HG02610 (cell line): ENCODE measurements around the gene DCT.
"Not testable (repeated sequence)": the region's sequence is repeated elsewhere in the genome, so short reads cannot be mapped to it uniquely, and the experiment has no call there.

Experiments used
- ATAC-seq: cut with Tn5 transposase; IDR thresholded peaks from one replicate; pipeline ENCODE4 v1.9.1; 2021; ENCODE audit warnings: mild to moderate bottlenecking, moderate library complexity; ENCODE audit not compliant: unreplicated experiment

The DCT gene

GRCh38 chr13:94479616-94480015 lies at the start of gene DCT:
TSS of gene DCT (minus strand) at chr13:94479682. CDS start at chr13:94479255, 427 bp downstream.
- no peak for ATAC-seq

- ATAC-seq: not testable (repeated sequence)
Measured at GRCh38 chr13:94526956-94527355, 47.5 kb upstream of the DCT start.

GRCh38 chr13:94525781-94526180 lies 46.3 kb upstream of the DCT start:
- ATAC-seq: no peak

- ATAC-seq: no peak
Measured at GRCh38 chr13:94524407-94524806, 44.9 kb upstream of the DCT start.

- no peak for ATAC-seq
Measured at GRCh38 chr13:94520001-94520400, 40.5 kb upstream of the DCT start.

- no peak for ATAC-seq
Measured at GRCh38 chr13:94516456-94516855, 37.0 kb upstream of the DCT start.

GRCh38 chr13:94515911-94516310 lies 36.4 kb upstream of the DCT start:
- no peak for ATAC-seq

GRCh38 chr13:94515374-94515773 lies 35.9 kb upstream of the DCT start:
- ATAC-seq: no peak

- no peak for ATAC-seq
Measured at GRCh38 chr13:94513026-94513425, 33.5 kb upstream of the DCT start.

GRCh38 chr13:94505730-94506129 lies 26.2 kb upstream of the DCT start:
- ATAC-seq: no peak

GRCh38 chr13:94503851-94504250 lies 24.4 kb upstream of the DCT start:
- no peak for ATAC-seq

- not testable (repeated sequence) for ATAC-seq
Measured at GRCh38 chr13:94498831-94499230, 19.3 kb upstream of the DCT start.

GRCh38 chr13:94495806-94496205 lies 16.3 kb upstream of the DCT start:
- ATAC-seq: no peak

GRCh38 chr13:94494026-94494425 lies 14.5 kb upstream of the DCT start:
- ATAC-seq: no peak

GRCh38 chr13:94487043-94487442 lies 7.6 kb upstream of the DCT start:
- ATAC-seq: no peak

GRCh38 chr13:94483970-94484369 lies 4.5 kb upstream of the DCT start:
- ATAC-seq: no peak

GRCh38 chr13:94481941-94482340 lies 2.5 kb upstream of the DCT start:
- ATAC-seq: no peak

- no peak for ATAC-seq
Measured at GRCh38 chr13:94480672-94481145, 1.2 kb upstream of the DCT start.

- no peak for ATAC-seq
Measured at GRCh38 chr13:94478913-94479312, 569 bp downstream of the DCT start.

- ATAC-seq: no peak
Measured at GRCh38 chr13:94470126-94470525, 9.4 kb downstream of the DCT start.

GRCh38 chr13:94464771-94465170 lies 14.7 kb downstream of the DCT start:
- ATAC-seq: no peak

- no peak for ATAC-seq
Measured at GRCh38 chr13:94462670-94463069, 16.8 kb downstream of the DCT start.

- no peak for ATAC-seq
Measured at GRCh38 chr13:94459116-94459515, 20.4 kb downstream of the DCT start.

GRCh38 chr13:94455414-94455813 lies 24.1 kb downstream of the DCT start:
- ATAC-seq: no peak
